Uterus (tissue), 4 donors: ENCODE measurements around the gene CASZ1. TPM values are rescaled to one million over a fixed set of nuclear protein-coding genes. Genes with fewer than 3 reads are reported as not detected.
A peak's percentile ranks its signal among the peaks of the same experiment; 100 is the strongest.

Experiments
- DNase-seq, 2 donors: peaks; one replicate each; pipeline ENCODE4 v3.0.0-alpha.2; 2019 to 2020
- H3K27ac ChIP-seq, 2 donors: fragments of 200-600 bp; sonication (generic); 1 replicate in 1 of 2; 2 replicates in 1 of 2; pipeline ENCODE4 v1.5.1; 2016 to 2018
- H3K27me3 ChIP-seq, 2 donors: fragments of 200-600 bp; sonication (generic); one replicate each; pipeline ENCODE4 v1.5.1; 2018 to 2019; ENCODE audit warnings: control low read depth in 1 of 2
- H3K36me3 ChIP-seq, 2 donors: fragments of 200-600 bp; sonication (generic); one replicate each; pipeline ENCODE4 v1.5.1; 2019; ENCODE audit warnings: control low read depth in 1 of 2
- H3K4me1 ChIP-seq, 2 donors: fragments of 200-600 bp; sonication (generic); one replicate each; pipeline ENCODE4 v1.5.1; 2018 to 2019; ENCODE audit warnings: control low read depth in 1 of 2
- H3K4me3 ChIP-seq, 2 donors: fragments of 200-600 bp; sonication (generic); 1 replicate in 1 of 2; 2 replicates in 1 of 2; pipeline ENCODE4 v1.5.1; 2018 to 2019; ENCODE audit warnings: mild to moderate bottlenecking in 1 of 2
- H3K9me3 ChIP-seq, 2 donors: fragments of 200-600 bp; sonication (generic); one replicate each; pipeline ENCODE4 v1.5.1; 2019; ENCODE audit warnings: control low read depth in 1 of 2
- POLR2A ChIP-seq, 2 donors: fragments of 450-650 bp; IDR thresholded peaks; one replicate each; pipeline ENCODE4 v1.6.1; 2016; ENCODE audit warnings: antibody characterized with exemption in 2 of 2, mild to moderate bottlenecking in 1 of 2, moderate library complexity in 1 of 2
- intact Hi-C: fragments of 100-400 bp; cut with DNase I; formaldehyde crosslinking; loops from one replicate; pipeline ENCODE4 v1.15.1; 2023; ENCODE audit warnings: low total_unique reads
- total RNA-seq, 4 donors: library from RNA; depleted of rRNA in 3 of 4; stranded (reverse); fragments of >200 nt in 3 of 4; gene quantifications; one replicate each; pipeline versions ENCODE4 v1.1.0 to v1.2.4, GENCODE V29; 2014 to 2023
- TF ChIP-seq, protein P1 (sequence below), 4 experiments: fragments of 200-600 bp in 2 of 4; fragments of 450-650 bp in 2 of 4; sonication (generic) in 2 of 4; IDR thresholded peaks; one replicate each; pipeline ENCODE4 v1.5.1; 2016 to 2019; ENCODE audit warnings: antibody characterized with exemption in 4 of 4, mild to moderate bottlenecking in 2 of 4, moderate library complexity in 1 of 4
- donor health status: DM: yes; HTN: yes; CAD: no.

The CASZ1 gene
- total RNA-seq, 4 donors from 2014 or later, result 0.59 to 49.2 (median 3.9) TPM

DNA sequence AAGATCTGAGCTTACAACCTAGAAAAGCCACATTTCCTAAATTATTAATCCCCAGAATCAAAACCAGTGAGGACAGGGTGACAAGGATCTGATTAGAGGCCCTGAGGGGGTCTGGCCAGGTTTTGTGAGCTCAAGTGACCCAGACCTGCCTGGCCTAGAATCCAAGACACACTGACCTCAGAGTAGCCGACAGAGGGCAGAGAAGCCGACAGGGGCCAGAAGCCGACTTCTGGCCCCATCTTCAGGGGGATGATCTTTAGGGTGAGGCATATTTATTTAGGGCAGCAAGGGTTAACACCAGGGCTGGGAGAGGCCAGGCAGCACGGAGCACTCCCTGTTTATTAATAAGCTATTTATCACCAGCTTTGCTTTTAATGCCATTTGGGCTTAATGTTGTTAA lies 45.3 kb downstream of the CASZ1 start:
- TF ChIP-seq, protein P1, sequence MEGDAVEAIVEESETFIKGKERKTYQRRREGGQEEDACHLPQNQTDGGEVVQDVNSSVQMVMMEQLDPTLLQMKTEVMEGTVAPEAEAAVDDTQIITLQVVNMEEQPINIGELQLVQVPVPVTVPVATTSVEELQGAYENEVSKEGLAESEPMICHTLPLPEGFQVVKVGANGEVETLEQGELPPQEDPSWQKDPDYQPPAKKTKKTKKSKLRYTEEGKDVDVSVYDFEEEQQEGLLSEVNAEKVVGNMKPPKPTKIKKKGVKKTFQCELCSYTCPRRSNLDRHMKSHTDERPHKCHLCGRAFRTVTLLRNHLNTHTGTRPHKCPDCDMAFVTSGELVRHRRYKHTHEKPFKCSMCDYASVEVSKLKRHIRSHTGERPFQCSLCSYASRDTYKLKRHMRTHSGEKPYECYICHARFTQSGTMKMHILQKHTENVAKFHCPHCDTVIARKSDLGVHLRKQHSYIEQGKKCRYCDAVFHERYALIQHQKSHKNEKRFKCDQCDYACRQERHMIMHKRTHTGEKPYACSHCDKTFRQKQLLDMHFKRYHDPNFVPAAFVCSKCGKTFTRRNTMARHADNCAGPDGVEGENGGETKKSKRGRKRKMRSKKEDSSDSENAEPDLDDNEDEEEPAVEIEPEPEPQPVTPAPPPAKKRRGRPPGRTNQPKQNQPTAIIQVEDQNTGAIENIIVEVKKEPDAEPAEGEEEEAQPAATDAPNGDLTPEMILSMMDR (IDR thresholded peaks at IDR 0.05), result no peak
- no peak for TF ChIP-seq POLR2A (IDR thresholded peaks at IDR 0.05)
- Histone ChIP-seq H3K27me3 (no peaks in the 10 kb centered on the region), H3K4me3 (no peak overlapping the region), H3K36me3 (no peaks in the 10 kb centered on the region), H3K27ac (peak overlapping the region in 1 of 2 donors; percentile 41), H3K4me1 (peaks cover 0 to 20% of the 10 kb centered on the region in 2 donors), H3K9me3 (no peaks in the 10 kb centered on the region)
- no peak for DNase-seq
- intact Hi-C loops, result no loop called here

DNA sequence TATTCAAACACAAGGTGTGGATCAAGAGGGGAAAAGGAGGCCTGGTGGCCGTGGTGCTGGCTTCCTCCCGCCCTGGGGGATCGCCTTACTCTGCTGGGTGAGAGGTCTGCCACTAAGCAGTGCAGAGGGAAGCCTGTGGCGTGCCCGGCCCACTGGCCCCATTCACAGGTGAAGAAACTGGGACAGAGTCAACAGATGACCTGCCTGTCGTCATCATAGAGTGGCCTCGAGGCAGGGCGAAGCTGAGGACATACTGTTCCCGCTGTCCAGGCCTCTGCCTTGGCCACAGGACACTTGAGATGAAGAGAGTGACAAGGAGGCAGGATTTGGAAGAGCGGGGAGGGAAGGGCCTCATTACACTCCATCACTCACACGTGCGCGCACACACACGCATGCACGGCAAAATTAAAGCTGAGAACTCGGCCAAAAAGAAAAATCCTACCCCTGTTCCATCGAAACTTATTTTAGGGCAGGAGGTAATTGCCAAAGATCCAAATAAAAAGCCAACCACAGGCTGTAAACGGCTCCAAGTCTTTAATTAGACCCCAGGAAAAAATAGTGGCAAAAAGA lies 50.5 kb downstream of the CASZ1 start:
- H3K4me1 ChIP-seq, result peaks cover 0 to 8% of the 10 kb centered on the region in 2 donors
- H3K9me3 ChIP-seq, result no peaks in the 10 kb centered on the region
- peak overlapping the region in 1 of 2 donors; percentile 37 for H3K27ac ChIP-seq
- intact Hi-C loops, result no loop called here
- no peaks in the 10 kb centered on the region for H3K36me3 ChIP-seq
- H3K4me3 ChIP-seq, result no peak overlapping the region
- H3K27me3 ChIP-seq, result no peaks in the 10 kb centered on the region
- no peak for DNase-seq
- TF ChIP-seq POLR2A (IDR thresholded peaks at IDR 0.05), result no peak
- TF ChIP-seq, protein P1 (IDR thresholded peaks at IDR 0.05), result no peak

GRCh38 chr1:10745383-10745782 lies 51.1 kb downstream of the CASZ1 start:
- Histone ChIP-seq H3K27me3 (no peaks in the 10 kb centered on the region), H3K4me1 (peaks cover 0 to 8% of the 10 kb centered on the region in 2 donors), H3K27ac (peak overlapping the region in 1 of 2 donors; percentile 37), H3K9me3 (no peaks in the 10 kb centered on the region), H3K4me3 (no peak overlapping the region), H3K36me3 (no peaks in the 10 kb centered on the region)
- TF ChIP-seq, protein P1 (IDR thresholded peaks at IDR 0.05), result no peak
- no peak for TF ChIP-seq POLR2A (IDR thresholded peaks at IDR 0.05)
- no peak for DNase-seq
- intact Hi-C loops, result no loop called here

DNA sequence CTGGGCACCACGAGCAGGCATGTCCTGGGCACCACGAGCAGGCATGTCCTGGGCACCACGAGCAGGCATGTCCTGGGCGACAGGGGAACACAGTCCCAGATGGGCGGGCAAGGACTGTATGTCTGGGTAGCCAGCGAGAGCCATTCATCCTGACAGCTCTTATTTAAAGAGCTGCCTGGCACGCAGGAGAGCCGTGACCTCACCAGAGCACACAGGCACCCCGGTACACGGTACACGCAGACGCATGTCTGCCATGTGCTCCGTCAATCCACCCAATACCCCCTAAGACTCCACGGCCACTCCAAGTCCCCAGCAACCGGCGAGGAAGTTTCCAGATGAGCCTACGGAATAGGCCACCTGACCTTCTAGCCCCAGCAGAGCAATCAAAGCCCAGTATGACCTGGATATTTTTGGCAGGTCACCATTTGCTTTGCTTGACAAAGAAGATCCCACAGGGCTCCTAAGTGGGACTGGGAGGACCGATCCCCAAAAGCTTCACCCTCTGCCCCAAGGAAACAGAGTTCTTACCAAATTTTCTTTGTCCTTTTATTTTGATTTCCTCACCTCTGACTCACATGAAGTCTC lies 51.7 kb downstream of the CASZ1 start:
- intact Hi-C loops, result no loop called here
- H3K27me3 ChIP-seq, result no peaks in the 10 kb centered on the region
- H3K4me3 ChIP-seq, result no peak overlapping the region
- peaks cover 0 to 8% of the 10 kb centered on the region in 2 donors for H3K4me1 ChIP-seq
- TF ChIP-seq, protein P1 (IDR thresholded peaks at IDR 0.05), result no peak
- no peak for TF ChIP-seq POLR2A (IDR thresholded peaks at IDR 0.05)
- H3K9me3 ChIP-seq, result no peaks in the 10 kb centered on the region
- no peaks in the 10 kb centered on the region for H3K36me3 ChIP-seq
- no peak for DNase-seq
- peak overlapping the region in 1 of 2 donors; percentile 37 for H3K27ac ChIP-seq

- H3K36me3 ChIP-seq, result no peaks in the 10 kb centered on the region
- no peak for DNase-seq
- peaks cover 0 to 8% of the 10 kb centered on the region in 2 donors for H3K4me1 ChIP-seq
- H3K4me3 ChIP-seq, result no peak overlapping the region
- TF ChIP-seq, protein P1 (IDR thresholded peaks at IDR 0.05), result no peak
- no peak for TF ChIP-seq POLR2A (IDR thresholded peaks at IDR 0.05)
- peak overlapping the region; percentile 60 to 74 for H3K27ac ChIP-seq
- no peaks in the 10 kb centered on the region for H3K9me3 ChIP-seq
- intact Hi-C loops, result no loop called here
- no peaks in the 10 kb centered on the region for H3K27me3 ChIP-seq
Measured at GRCh38 chr1:10744029-10744428, 52.4 kb downstream of the CASZ1 start.
